C4-2B (cell line): Measurements from ENCODE around the gene ZNF385B.

Experiments used
- ZFX ChIP-seq: fragments of 450-650 bp; IDR thresholded peaks from 2 replicates; pipeline ENCODE4 v1.6.1; 2017
- TF ChIP-seq, protein P1 (sequence below): fragments of 450-650 bp; conservative IDR thresholded peaks from 2 replicates; pipeline ENCODE4 v1.5.1; 2017; ENCODE audit warnings: mild to moderate bottlenecking

DNA sequence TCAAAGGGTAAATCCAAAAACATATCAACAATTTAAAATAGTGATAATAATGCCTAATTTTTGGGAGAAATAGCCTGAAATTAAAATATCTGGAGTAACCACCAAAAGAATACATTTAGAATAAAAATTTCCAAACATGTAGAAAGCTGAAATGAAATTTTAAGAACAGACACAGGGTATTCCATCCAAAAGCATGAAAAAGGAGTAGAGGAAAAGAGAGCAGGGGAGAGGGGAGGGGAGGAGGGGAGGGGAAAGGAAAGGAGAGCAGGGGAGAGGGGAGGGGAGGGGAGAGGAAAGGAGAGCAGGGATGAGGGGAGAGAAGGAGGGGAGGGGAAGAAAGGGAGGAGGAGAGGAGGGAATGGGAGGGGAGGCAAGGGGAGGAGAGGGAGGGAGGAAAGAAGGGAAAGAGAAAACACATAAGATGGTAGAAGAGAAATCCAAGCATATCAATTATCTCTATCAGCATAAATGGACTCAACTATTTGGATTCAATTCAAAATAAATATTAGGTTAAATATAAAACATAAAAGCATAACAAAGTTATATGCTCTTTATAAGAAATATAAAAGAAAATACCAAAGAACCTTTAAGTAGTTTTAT is 141.1 kb downstream of the ZNF385B start:
- TF ChIP-seq, protein P1, sequence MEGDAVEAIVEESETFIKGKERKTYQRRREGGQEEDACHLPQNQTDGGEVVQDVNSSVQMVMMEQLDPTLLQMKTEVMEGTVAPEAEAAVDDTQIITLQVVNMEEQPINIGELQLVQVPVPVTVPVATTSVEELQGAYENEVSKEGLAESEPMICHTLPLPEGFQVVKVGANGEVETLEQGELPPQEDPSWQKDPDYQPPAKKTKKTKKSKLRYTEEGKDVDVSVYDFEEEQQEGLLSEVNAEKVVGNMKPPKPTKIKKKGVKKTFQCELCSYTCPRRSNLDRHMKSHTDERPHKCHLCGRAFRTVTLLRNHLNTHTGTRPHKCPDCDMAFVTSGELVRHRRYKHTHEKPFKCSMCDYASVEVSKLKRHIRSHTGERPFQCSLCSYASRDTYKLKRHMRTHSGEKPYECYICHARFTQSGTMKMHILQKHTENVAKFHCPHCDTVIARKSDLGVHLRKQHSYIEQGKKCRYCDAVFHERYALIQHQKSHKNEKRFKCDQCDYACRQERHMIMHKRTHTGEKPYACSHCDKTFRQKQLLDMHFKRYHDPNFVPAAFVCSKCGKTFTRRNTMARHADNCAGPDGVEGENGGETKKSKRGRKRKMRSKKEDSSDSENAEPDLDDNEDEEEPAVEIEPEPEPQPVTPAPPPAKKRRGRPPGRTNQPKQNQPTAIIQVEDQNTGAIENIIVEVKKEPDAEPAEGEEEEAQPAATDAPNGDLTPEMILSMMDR: no peak
- no peak for TF ChIP-seq ZFX
